HG03469 (cell line): Measurements from ENCODE around the gene HPX.
"Not testable (repeated sequence)": the region's sequence is repeated elsewhere in the genome, so short reads cannot be mapped to it uniquely, and the experiment has no call there.

Experiments used
- ATAC-seq: cut with Tn5 transposase; IDR thresholded peaks from one replicate; pipeline ENCODE4 v1.9.1; 2021; ENCODE audit warnings: mild to moderate bottlenecking, moderate library complexity, moderate number of reproducible peaks; ENCODE audit not compliant: unreplicated experiment

HPX gene

GRCh38 chr11:6393989-6394670, 46.7 kb downstream of the HPX start:
- ATAC-seq = no peak

GRCh38 chr11:6392251-6392650, 48.5 kb downstream of the HPX start:
- ATAC-seq = not testable (repeated sequence)

- ATAC-seq = no peak
Observed at GRCh38 chr11:6391537-6392134, 49.2 kb downstream of the HPX start.

GRCh38 chr11:6390718-6391469, 49.9 kb downstream of the HPX start:
- no peak for ATAC-seq

- ATAC-seq = peak; percentile 92
Observed at GRCh38 chr11:6389905-6390717, 50.7 kb downstream of the HPX start, which contains the start of gene SMPD1. Gene SMPD1, plus strand, starts transcription at chr11:6390474. Its CDS starts 125 bp downstream, at chr11:6390599.

- no peak for ATAC-seq
Observed at GRCh38 chr11:6388748-6389147, 52.0 kb downstream of the HPX start.

- no peak for ATAC-seq
Observed at GRCh38 chr11:6387811-6388599, 52.8 kb downstream of the HPX start.

GRCh38 chr11:6385046-6385777, 55.6 kb downstream of the HPX start:
- ATAC-seq = no peak
